ENCODE measurements around the gene BTBD2.

DNA sequence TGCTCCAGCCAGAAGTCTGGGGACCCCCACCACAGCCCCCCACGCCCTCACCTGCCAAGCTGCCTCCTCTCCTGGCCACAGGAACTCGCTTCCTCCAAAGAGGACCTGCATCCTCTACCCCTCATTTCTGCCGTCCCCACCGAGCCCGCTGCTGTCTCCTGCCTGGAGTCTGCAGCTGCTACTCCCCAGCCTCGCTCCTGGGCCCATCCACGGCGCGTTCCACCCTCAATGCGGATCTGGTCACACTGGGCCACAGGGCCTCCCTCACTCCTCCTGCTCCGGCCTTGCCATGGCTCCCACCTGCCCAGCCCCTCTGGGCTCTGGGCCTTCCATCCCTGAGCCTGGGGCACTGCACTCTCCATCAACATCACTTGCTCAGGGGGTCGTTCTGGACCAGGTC, 4.3 kb downstream of the BTBD2 start:
- TF ChIP-seq, protein P1, sequence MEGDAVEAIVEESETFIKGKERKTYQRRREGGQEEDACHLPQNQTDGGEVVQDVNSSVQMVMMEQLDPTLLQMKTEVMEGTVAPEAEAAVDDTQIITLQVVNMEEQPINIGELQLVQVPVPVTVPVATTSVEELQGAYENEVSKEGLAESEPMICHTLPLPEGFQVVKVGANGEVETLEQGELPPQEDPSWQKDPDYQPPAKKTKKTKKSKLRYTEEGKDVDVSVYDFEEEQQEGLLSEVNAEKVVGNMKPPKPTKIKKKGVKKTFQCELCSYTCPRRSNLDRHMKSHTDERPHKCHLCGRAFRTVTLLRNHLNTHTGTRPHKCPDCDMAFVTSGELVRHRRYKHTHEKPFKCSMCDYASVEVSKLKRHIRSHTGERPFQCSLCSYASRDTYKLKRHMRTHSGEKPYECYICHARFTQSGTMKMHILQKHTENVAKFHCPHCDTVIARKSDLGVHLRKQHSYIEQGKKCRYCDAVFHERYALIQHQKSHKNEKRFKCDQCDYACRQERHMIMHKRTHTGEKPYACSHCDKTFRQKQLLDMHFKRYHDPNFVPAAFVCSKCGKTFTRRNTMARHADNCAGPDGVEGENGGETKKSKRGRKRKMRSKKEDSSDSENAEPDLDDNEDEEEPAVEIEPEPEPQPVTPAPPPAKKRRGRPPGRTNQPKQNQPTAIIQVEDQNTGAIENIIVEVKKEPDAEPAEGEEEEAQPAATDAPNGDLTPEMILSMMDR (IDR thresholded peaks at IDR 0.05; ENCODE audit: control extremely low read depth in 1 of 3, insufficient read depth in 1 of 3, low read depth in 1 of 3, low read length in 3 of 3), result no peak
- TF ChIP-seq RNF2 (IDR thresholded peaks at IDR 0.05; ENCODE audit: borderline replicate concordance, low read depth, low read length, missing control alignments, poor library complexity, severe bottlenecking) (no peak), EP300 (IDR thresholded peaks at IDR 0.05; ENCODE audit: borderline replicate concordance in 1 of 2, low read depth in 2 of 2, low read length in 2 of 2) (no peak), CHD1 (IDR thresholded peaks at IDR 0.05; ENCODE audit: low read depth, low read length) (no peak), MAFK (IDR thresholded peaks at IDR 0.05; ENCODE audit: low read depth, low read length) (no peak), CREB1 (IDR thresholded peaks at IDR 0.05) (no peak), TBP (IDR thresholded peaks at IDR 0.05; ENCODE audit: low read depth, low read length) (no peak), BACH1 (IDR thresholded peaks at IDR 0.05; ENCODE audit: low read length) (no peak), POLR2A (IDR thresholded peaks at IDR 0.05; ENCODE audit: control extremely low read depth in 1 of 2, low read depth in 2 of 2, low read length in 2 of 2) (no peak), EZH2 (IDR thresholded peaks at IDR 0.05; ENCODE audit: low read depth, low read length, severe bottlenecking) (no peak), CHD2 (IDR thresholded peaks at IDR 0.05; ENCODE audit: low read length) (no peak), YY1 (IDR thresholded peaks at IDR 0.05; ENCODE audit: low read depth, low read length) (no peak)
- TF ChIP-seq, protein P2, sequence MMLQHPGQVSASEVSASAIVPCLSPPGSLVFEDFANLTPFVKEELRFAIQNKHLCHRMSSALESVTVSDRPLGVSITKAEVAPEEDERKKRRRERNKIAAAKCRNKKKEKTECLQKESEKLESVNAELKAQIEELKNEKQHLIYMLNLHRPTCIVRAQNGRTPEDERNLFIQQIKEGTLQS (IDR thresholded peaks at IDR 0.05; ENCODE audit: insufficient read depth, low read depth, low read length), result no peak
- TF ChIP-seq, protein P3, sequence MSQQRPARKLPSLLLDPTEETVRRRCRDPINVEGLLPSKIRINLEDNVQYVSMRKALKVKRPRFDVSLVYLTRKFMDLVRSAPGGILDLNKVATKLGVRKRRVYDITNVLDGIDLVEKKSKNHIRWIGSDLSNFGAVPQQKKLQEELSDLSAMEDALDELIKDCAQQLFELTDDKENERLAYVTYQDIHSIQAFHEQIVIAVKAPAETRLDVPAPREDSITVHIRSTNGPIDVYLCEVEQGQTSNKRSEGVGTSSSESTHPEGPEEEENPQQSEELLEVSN (IDR thresholded peaks at IDR 0.05), result no peak
